GM18861 (cell line): ENCODE results near the gene RHBDL1.

ENCODE experiments used
- ATAC-seq: cut with Tn5 transposase; IDR thresholded peaks from one replicate; pipeline ENCODE4 v1.9.1; 2021; ENCODE audit not compliant: unreplicated experiment

RHBDL1 gene

GRCh38 chr16:652454-653305 lies 22.8 kb upstream of the RHBDL1 start:
- ATAC-seq: no peak

- no peak for ATAC-seq
These were observed 21.4 kb upstream of the RHBDL1 start for GRCh38 chr16:654034-654433.

DNA sequence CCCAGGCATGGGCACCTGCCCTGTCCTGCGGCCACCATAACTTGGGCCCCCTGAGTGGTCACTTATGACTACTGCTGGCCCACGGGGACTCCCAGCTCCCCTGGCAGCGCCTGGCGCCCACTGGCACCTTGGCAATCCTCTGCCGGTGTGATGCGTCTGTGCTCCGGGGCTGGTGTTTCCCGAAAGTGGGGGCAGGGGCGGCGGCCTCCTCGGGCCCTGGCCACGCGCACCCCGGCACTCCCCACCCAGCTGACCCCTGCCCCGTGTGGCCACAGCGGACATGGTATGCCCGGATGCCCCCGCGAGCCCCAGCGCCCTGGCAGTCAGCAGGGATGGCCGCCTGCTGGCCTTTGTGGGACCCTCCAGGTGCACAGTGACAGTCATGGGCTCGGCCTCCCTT lies 18.0 kb upstream of the RHBDL1 start:
- ATAC-seq: no peak

DNA sequence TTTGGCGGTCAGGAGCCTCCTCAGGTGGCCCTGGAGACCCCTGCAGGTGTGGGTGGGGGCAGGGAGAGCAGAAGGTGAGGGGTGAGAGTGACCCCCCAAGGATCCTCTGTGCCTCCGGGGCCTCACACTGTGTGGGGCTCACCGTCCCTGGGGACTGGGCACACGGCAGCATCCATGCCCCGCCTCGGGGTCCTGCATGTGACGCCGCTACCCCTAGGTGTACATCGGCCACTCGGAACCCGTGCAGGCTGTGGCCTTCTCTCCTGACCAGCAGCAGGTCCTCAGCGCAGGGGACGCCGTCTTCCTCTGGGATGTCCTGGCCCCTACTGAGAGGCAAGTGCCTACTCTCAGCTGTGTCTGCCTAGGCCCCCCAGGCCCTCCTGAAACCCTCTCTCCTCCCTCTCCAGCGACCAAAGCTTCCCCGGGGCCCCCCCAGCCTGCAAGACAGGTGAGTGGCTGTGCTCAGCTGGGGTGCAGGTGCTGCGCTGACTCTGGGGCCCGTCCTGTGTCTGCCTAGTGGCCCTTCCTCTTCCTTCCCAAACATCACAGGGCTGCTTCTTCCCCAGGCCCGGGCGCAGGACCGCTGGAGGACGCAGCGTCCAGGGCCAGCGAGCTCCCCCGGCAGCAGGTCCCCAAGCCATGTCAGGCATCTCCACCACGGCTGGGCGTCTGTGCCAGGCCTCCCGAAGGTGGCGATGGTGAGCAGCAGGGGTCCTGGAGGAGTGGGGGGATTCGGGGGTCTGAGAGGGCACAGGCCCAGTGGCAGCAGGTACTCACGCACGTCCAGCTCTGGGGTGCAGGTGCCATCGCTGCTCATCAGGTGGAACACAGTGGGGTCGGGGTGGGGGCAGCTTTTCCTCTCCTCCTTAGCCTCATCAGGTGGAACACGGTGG lies 16.5 kb upstream of the RHBDL1 start:
- ATAC-seq: no peak

DNA sequence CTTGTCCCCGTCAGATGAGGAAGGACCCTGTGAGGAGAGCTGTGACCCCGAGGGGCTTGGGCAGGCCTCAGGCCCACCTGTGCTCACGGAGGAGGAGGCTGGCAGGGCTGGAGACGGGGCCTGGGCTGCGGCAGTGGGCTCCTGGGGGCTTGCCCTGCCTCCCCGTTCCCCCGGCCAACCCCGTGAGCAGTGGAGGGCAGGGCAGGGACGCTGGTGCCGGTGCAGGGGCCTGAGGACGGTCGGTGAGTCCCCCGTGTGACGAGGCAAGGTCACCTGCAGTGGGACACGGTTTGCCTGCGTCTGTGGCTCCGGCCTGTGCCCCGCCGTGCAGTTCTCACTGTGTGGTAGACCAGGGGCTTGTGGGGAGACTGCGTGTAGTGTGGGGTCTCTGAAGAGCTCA lies 15.9 kb upstream of the RHBDL1 start:
- ATAC-seq: no peak

DNA sequence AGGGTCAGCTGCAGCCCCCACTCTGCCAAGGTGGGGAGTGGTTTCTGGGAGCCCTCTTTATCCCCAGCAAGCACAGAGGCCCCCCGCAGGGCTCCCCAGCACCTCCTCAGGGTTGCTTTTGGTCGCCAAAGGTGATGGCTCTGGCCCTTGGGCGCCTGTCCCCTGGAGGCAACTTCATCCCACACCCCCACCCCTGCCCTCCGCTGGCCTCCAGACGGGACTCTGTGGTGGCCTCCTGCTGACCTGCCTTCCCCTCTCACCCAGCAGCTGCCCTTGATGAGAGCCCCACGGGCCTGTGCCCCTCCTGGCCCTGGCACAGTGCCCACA lies 15.4 kb upstream of the RHBDL1 start:
- no peak for ATAC-seq

GRCh38 chr16:660459-661183 lies 14.8 kb upstream of the RHBDL1 start:
- no peak for ATAC-seq

GRCh38 chr16:661184-661821 lies 14.2 kb upstream of the RHBDL1 start:
- no peak for ATAC-seq

- no peak for ATAC-seq
These were observed 13.4 kb upstream of the RHBDL1 start for GRCh38 chr16:662095-662494.

- ATAC-seq: no peak
These were observed 12.9 kb upstream of the RHBDL1 start for GRCh38 chr16:662597-662996.

- ATAC-seq: no peak
These were observed 8.9 kb upstream of the RHBDL1 start for GRCh38 chr16:666572-666971.

DNA sequence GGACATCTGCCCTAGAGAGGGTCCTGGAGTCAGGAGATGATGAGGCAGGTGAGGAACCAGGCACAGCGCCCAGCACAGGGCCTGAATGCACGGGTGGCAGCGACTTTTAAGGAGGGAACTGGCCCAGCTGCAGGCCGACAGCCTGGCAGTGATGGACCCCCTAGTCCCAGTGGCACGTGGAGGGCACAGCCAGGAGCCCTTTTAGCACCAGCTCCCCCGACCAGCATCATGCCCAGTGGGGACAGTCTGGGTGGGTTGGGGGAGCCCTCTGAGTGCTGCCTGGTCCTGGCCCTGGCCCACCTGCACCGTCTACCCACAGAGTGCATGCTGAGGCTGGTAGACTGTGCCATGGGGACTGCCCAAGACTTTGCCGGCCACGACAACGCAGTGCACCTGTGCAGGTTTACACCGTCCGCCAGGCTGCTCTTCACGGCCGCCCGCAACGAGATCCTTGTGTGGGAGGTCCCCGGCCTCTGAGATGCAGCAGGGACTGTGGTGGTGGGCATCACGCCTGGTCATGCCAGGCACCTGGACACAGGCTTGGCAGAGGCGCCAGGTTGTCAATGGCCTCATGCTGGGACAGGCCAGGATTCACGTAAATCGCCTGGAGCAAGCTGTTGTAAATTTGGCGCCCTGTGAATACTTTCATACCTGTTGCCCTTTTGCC lies 8.2 kb upstream of the RHBDL1 start:
- no peak for ATAC-seq

- ATAC-seq: peak; percentile 67
These were observed 7.5 kb upstream of the RHBDL1 start, which contains the start of gene RHOT2 for GRCh38 chr16:667780-668518. RHOT2 (plus strand) TSS chr16:668132; CDS start chr16:668200, 68 bp downstream.

- ATAC-seq: no peak
These were observed 6.8 kb upstream of the RHBDL1 start for GRCh38 chr16:668519-669171.

DNA sequence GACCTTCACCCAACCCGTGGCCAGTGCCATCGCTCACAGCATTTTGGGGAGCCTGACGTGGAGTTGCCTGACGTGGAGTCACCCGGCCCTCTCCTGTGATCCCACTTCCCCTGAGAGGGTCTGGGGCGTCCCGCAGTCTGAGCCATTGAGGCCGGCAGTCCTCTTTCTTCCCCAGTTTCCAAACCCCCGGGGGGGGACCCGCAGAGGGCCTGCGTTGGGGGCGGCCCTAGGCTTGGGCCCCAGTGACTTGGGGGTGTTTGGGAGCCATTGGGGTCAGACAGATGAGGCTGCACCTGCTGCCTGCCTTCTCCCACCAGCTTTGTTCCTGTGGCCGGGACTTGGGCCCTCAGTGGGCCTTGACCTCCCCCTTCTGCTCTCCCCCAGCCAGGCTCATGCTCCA lies 5.8 kb upstream of the RHBDL1 start:
- ATAC-seq: no peak

GRCh38 chr16:670485-671352 lies 4.8 kb upstream of the RHBDL1 start:
- no peak for ATAC-seq

GRCh38 chr16:671353-672131 lies 3.9 kb upstream of the RHBDL1 start:
- no peak for ATAC-seq

GRCh38 chr16:672371-672770 lies 3.1 kb upstream of the RHBDL1 start:
- ATAC-seq: no peak
